K562 (cell line): ENCODE data around the gene MAGI2. TPM values are rescaled to one million over a fixed set of nuclear protein-coding genes. Genes with fewer than 3 reads are reported as not detected.

Experiments used
- ATAC-seq: fragments of 200-7000 bp; cut with Tn5 transposase; 3 replicates; pipeline ENCODE4 v1.9.1; 2020; ENCODE audit warnings: moderate library complexity
- BruUV-seq: library from RNA; stranded (reverse); fragments of 400-500 nt; replicated peaks from 2 replicates; lab custom pipeline; 2021; lab: Mats Ljungman, UMichigan
- CTCF ChIA-PET: fragments of 300-600 bp; formaldehyde crosslinking; extraction: SDS; loops from one replicate; lab custom pipeline; 2021; ENCODE audit warnings: low intra/inter-chr PET ratio; lab: Yijun Ruan, JAX
- POLR2A ChIA-PET: fragments of 300-600, 350-650 bp; sonication (Branson Sonifier 250); formaldehyde crosslinking; extraction: SDS; loops from one replicate; lab custom pipeline; 2021; ENCODE audit warnings: antibody characterized with exemption, inconsistent platforms; lab: Yijun Ruan, JAX
- DNase-seq, 4 experiments: peaks; one replicate each; pipeline versions ENCODE4 v3.0.0 to v3.0.0-alpha.2; 2011 to 2018; ENCODE audit warnings: low spot score in 3 of 4, mixed read lengths in 3 of 4; ENCODE audit errors: extremely low read depth in 1 of 4
- FAIRE-seq: peaks from 2 replicates; lab custom pipeline; 2011; peaks lifted over from hg19 to GRCh38; lab: Jason Lieb, UNC
- H2AFZ ChIP-seq: 2 replicates; pipeline ENCODE4 v1.6.0; 2011; ENCODE audit warnings: low read depth, low read length, control low read depth, inconsistent platforms
- H3K27ac ChIP-seq: fragments of 200-600 bp; 3 replicates; pipeline ENCODE4 v1.8.0; 2011; ENCODE audit warnings: low read depth, mild to moderate bottlenecking, control low read depth, inconsistent platforms, low read length, moderate library complexity, mixed read lengths; ENCODE audit errors: extremely low read depth
- H3K27me3 ChIP-seq, 2 experiments: fragments of 300-600 bp in 1 of 2; 2 replicates in 1 of 2; 3 replicates in 1 of 2; pipeline versions ENCODE4 v1.6.0 to v1.8.0; 2011; ENCODE audit warnings: inconsistent platforms in 2 of 2, low read length in 2 of 2, mild to moderate bottlenecking in 1 of 2, mixed read lengths in 1 of 2, moderate library complexity in 1 of 2; ENCODE audit not compliant: control insufficient read depth in 2 of 2, insufficient read depth in 2 of 2
- H3K36me3 ChIP-seq: fragments of 300-600 bp; 3 replicates; pipeline ENCODE4 v1.8.0; 2011; ENCODE audit warnings: mild to moderate bottlenecking, low read length, inconsistent platforms; ENCODE audit not compliant: control insufficient read depth, insufficient read depth
- H3K4me1 ChIP-seq, 2 experiments: fragments of 200-600 bp in 1 of 2; replicated peaks in 1 of 2; 2 replicates in 1 of 2; 3 replicates in 1 of 2; pipeline versions ENCODE4 v1.5.1 to v1.8.0; 2011; ENCODE audit warnings: inconsistent platforms in 2 of 2, low read length in 2 of 2, mild to moderate bottlenecking in 1 of 2, mixed read lengths in 1 of 2, moderate library complexity in 1 of 2; ENCODE audit not compliant: control insufficient read depth in 2 of 2, insufficient read depth in 2 of 2
- H3K4me2 ChIP-seq: 2 replicates; pipeline ENCODE4 v1.6.1; 2011; ENCODE audit warnings: low read length, control low read depth, inconsistent platforms, mixed read lengths; ENCODE audit not compliant: insufficient read depth
- H3K4me3 ChIP-seq: fragments of 200-600 bp; sonication (generic), shearing (Covaris generic); 2 replicates; pipeline ENCODE4 v1.5.1; 2016; ENCODE audit warnings: control low read depth, inconsistent platforms
- H3K79me2 ChIP-seq: fragments of 200-600 bp; 3 replicates; pipeline ENCODE4 v1.8.0; 2011; ENCODE audit warnings: low read length, inconsistent platforms; ENCODE audit not compliant: control insufficient read depth, insufficient read depth
- H3K9ac ChIP-seq, 2 experiments: 2 replicates each; pipeline versions ENCODE4 v1.6.0 to v1.6.1; 2011; ENCODE audit warnings: low read depth in 2 of 2, low read length in 2 of 2, control low read depth in 1 of 2, inconsistent platforms in 1 of 2, mild to moderate bottlenecking in 1 of 2, mixed read lengths in 1 of 2; ENCODE audit not compliant: insufficient read depth in 1 of 2
- H3K9me1 ChIP-seq: one replicate; pipeline ENCODE4 v1.6.0; 2011; ENCODE audit warnings: inconsistent platforms, mild to moderate bottlenecking, low read length, moderate library complexity; ENCODE audit not compliant: control insufficient read depth, insufficient read depth
- H3K9me3 ChIP-seq: replicated peaks from 2 replicates; pipeline ENCODE4 v1.5.1; 2011; ENCODE audit warnings: low read depth, low read length, inconsistent platforms; ENCODE audit not compliant: control insufficient read depth, insufficient read depth
- H4K20me1 ChIP-seq: replicated peaks from 2 replicates; pipeline ENCODE4 v1.6.1; 2011; ENCODE audit warnings: low read length, inconsistent platforms, mixed read lengths; ENCODE audit not compliant: control insufficient read depth, insufficient read depth
- CBX8 ChIP-seq: fragments of 200-600 bp; sonication (generic); IDR thresholded peaks from 2 replicates; pipeline ENCODE4 v1.6.1; 2012; ENCODE audit warnings: borderline replicate concordance, mixed run types, low read depth, mild to moderate bottlenecking, moderate library complexity, mixed read lengths, low read length, control low read depth, inconsistent platforms; ENCODE audit not compliant: poor library complexity, severe bottlenecking; ENCODE audit errors: extremely low read depth
- CCAR2 ChIP-seq: fragments of 200-400 bp; formaldehyde crosslinking; IDR thresholded peaks from 2 replicates; pipeline ENCODE4 v1.6.1; 2017; ENCODE audit warnings: mild to moderate bottlenecking, low read depth, low read length
- DNMT1 ChIP-seq: fragments of 450-650 bp; IDR thresholded peaks from 2 replicates; pipeline ENCODE4 v1.6.1; 2016; ENCODE audit warnings: antibody characterized with exemption, mild to moderate bottlenecking
- FOS ChIP-seq: IDR thresholded peaks from 3 replicates; pipeline ENCODE4 v1.6.1; 2011; ENCODE audit not compliant: insufficient read length; ENCODE audit errors: extremely low read depth
- HNRNPL ChIP-seq: fragments of 200-400 bp; formaldehyde crosslinking; IDR thresholded peaks from 2 replicates; pipeline ENCODE4 v1.6.1; 2017; ENCODE audit warnings: low read depth, mild to moderate bottlenecking, low read length
- MCM2 ChIP-seq: fragments of 450-650 bp; IDR thresholded peaks from 2 replicates; pipeline ENCODE4 v1.6.1; 2017; ENCODE audit warnings: low read depth, mild to moderate bottlenecking
- MTA2 ChIP-seq: fragments of 450-650 bp; IDR thresholded peaks from 2 replicates; pipeline ENCODE4 v1.6.1; 2016; ENCODE audit warnings: low read depth
- SAFB ChIP-seq: fragments of 200-400 bp; formaldehyde crosslinking; IDR thresholded peaks from 2 replicates; pipeline ENCODE4 v1.6.1; 2017; ENCODE audit warnings: low read depth, low read length, borderline replicate concordance
- TCF7L2 ChIP-seq: fragments of 150-350 bp; IDR thresholded peaks from 2 replicates; pipeline ENCODE4 v1.6.1; 2016; ENCODE audit warnings: low read depth, mild to moderate bottlenecking, low read length, moderate library complexity
- ZC3H4 ChIP-seq: sonication (generic); formaldehyde crosslinking; IDR thresholded peaks from 2 replicates; pipeline ENCODE4 v1.9.0; 2021; ENCODE audit warnings: missing genetic modification reagents, borderline replicate concordance
- ZNF253 ChIP-seq: fragments of 250-450 bp; sonication (Bioruptor Pico); conservative IDR thresholded peaks from 2 replicates; pipeline ENCODE4 v1.6.1; 2021; ENCODE audit warnings: mild to moderate bottlenecking
- ZNF780A ChIP-seq: fragments of 250-450 bp; sonication (Bioruptor Pico); IDR thresholded peaks from 2 replicates; pipeline ENCODE4 v1.5.0; 2021; ENCODE audit warnings: mild to moderate bottlenecking
- ZNF830 ChIP-seq: fragments of 250-450 bp; sonication (Bioruptor Pico); IDR thresholded peaks from 2 replicates; pipeline ENCODE4 v1.5.0; 2021; ENCODE audit warnings: mild to moderate bottlenecking
- WGBS: fragments of 100-300 bp; shearing (Covaris generic); methylation state at CpG from one replicate; pipeline ENCODE4 v1.1.6; 2016; ENCODE audit warnings: low coverage, mixed read lengths; ENCODE audit not compliant: insufficient coverage; ENCODE audit errors: missing lambda C conversion rate; 5-methylcytosine and 5-hydroxymethylcytosine counted together
- in situ Hi-C: fragments of 300-500 bp; cut with MboI; formaldehyde crosslinking; loops from 4 replicates; pipeline ENCODE4 v1.15.0; 2018; ENCODE audit warnings: inconsistent platforms, mixed read lengths
- intact Hi-C: fragments of 100-400 bp; cut with micrococcal nuclease; formaldehyde crosslinking; loops from 2 replicates; pipeline ENCODE4 v1.14.2; 2022
- polyA plus RNA-seq, 8 experiments: library from polyadenylated mRNA; depleted of rRNA in 4 of 8; stranded (reverse) in 5 of 8; unstranded in 3 of 8; fragments of >200 nt; fragmentation: Nextera tagmentation in 2 of 8; fragmentation: Illumina TruSeq in 1 of 8; extraction: Ambion mirVana in 2 of 8; extraction: Trizol in 1 of 8; gene quantifications; 2 replicates each; pipeline versions ENCODE4 v1.2.1 to v1.2.3, GENCODE V29; 2011 to 2014; ENCODE audit warnings: inconsistent platforms in 1 of 8, missing spikeins in 1 of 8
- total RNA-seq, 7 experiments: library from RNA; depleted of rRNA in 6 of 7; stranded (reverse); fragments of >200 nt in 6 of 7; fragmentation: Illumina TruSeq in 2 of 7; extraction: Trizol in 2 of 7; gene quantifications; 2 replicates each; pipeline versions ENCODE4 v1.2.1 to v1.2.3, GENCODE V29; 2011 to 2021; ENCODE audit warnings: low replicate concordance in 1 of 7
- TF ChIP-seq, protein P1 (sequence below): sonication (generic); formaldehyde crosslinking; IDR thresholded peaks from 2 replicates; pipeline ENCODE4 v1.8.0; 2022; ENCODE audit warnings: mild to moderate bottlenecking, low read depth, missing genetic modification reagents
- TF ChIP-seq, protein P2 (sequence below): fragments of 450-650 bp; IDR thresholded peaks from 2 replicates; pipeline ENCODE4 v1.6.1; 2016

MAGI2 gene
- total and polyA plus RNA-seq, 9 of the 15 experiments (the other 6 are each of a cell fraction or from before 2014, with no cell fraction given) = 0.27 to 1.4 (median 0.70) TPM

DNA sequence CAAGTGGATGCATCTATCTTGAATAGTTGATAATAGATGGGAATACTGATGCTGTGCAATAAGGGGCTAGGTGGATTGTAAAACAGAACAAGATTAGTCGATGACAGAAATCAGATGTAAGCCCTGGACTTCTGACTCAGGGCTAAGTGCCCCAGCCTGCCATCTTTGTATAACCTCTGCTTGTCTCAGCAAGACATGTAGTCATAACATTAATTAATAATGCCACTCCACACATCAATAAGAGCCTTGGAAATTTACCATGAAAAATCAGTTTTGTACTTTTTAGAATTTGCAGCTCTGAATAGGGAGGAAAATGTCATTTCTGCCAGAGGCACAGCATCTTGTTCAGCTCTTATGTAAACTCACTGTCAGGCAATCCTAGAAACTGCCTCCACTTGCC is 1125.7 kb downstream of the MAGI2 start:
- POLR2A ChIA-PET = no interaction called here
- Histone ChIP-seq H3K27me3 (no peaks in the 10 kb centered on the region), H3K36me3 (no peaks in the 10 kb centered on the region), H3K4me3 (no peak overlapping the region), H3K9ac (no peak overlapping the region), H3K79me2 (no peaks in the 10 kb centered on the region), H3K9me1 (no peaks in the 10 kb centered on the region), H4K20me1 (no peaks in the 10 kb centered on the region), H3K4me1 (no peaks in the 10 kb centered on the region), H3K9me3 (no peaks in the 10 kb centered on the region), H3K27ac (no peak overlapping the region), H3K4me2 (no peak overlapping the region), H2AFZ (no peak overlapping the region)
- DNase-seq (no peak), ATAC-seq (no peak), FAIRE-seq (no peak)
- CTCF ChIA-PET = no interaction called here
- in situ Hi-C loops = no loop called here
- 6% methylated on average over 1 of the region's 1 CpG for WGBS
- intact Hi-C loops = no loop called here
- TF ChIP-seq FOS (no peak), CBX8 (no peak), ZC3H4 (no peak), ZNF780A (no peak), HNRNPL (no peak), CCAR2 (no peak), MTA2 (no peak), DNMT1 (no peak), TCF7L2 (no peak), SAFB (no peak), ZNF830 (CRISPR knock-in tag) (no peak), MCM2 (no peak), ZNF253 (CRISPR knock-in tag) (no peak)
- TF ChIP-seq, protein P1, sequence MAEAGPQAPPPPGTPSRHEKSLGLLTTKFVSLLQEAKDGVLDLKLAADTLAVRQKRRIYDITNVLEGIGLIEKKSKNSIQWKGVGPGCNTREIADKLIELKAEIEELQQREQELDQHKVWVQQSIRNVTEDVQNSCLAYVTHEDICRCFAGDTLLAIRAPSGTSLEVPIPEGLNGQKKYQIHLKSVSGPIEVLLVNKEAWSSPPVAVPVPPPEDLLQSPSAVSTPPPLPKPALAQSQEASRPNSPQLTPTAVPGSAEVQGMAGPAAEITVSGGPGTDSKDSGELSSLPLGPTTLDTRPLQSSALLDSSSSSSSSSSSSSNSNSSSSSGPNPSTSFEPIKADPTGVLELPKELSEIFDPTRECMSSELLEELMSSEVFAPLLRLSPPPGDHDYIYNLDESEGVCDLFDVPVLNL = no peak
- TF ChIP-seq, protein P2, sequence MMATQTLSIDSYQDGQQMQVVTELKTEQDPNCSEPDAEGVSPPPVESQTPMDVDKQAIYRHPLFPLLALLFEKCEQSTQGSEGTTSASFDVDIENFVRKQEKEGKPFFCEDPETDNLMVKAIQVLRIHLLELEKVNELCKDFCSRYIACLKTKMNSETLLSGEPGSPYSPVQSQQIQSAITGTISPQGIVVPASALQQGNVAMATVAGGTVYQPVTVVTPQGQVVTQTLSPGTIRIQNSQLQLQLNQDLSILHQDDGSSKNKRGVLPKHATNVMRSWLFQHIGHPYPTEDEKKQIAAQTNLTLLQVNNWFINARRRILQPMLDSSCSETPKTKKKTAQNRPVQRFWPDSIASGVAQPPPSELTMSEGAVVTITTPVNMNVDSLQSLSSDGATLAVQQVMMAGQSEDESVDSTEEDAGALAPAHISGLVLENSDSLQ = no peak
- BruUV-seq = no TSS peak
